ENCODE measurements around the gene MXD4.
A peak's percentile ranks its signal among the peaks of the same experiment; 100 is the strongest.

The MXD4 gene

DNA sequence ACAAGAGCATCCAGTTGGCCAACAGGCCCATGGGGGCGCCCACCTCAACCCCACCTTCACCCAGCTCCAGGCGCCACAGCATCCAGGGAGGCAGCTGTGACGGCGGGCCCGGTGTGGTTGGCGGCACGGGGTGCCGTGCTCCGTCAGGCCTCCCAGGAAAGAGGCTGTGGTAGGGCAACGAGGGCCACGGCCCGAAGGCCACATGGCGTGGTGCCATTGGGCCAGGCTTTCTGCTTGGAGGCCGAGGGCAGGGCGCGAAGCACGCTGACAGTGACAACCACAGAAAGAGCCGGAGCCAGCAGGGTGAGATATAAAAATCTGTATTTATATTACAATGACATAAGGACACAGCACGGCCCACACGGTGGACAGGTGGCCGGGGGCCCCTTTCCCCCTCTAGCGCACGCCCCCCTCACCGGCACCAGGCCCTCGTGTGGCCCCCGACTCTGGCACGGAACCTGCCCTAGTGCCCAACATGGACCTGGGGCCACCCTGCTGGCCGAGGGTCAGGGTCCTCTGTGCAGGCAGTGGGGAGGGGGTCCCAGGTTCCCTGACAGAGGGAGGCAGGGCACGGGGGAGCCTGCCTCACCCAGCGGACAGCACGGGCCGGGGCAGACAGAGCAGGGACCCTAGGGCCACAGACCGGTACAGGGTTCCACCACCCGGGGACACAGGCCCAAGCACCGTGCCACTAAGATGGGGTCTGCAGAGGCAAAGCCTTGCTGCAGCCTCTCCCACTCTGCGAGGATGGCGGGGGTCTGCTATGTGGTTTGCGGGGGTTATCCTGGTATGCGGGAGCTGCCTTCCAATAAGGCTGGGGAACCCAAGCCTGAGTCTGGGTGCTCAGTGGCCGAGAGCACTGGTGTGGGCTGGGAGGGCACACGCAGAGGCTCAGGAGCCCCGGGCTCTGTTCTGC is 14.5 kb downstream of the MXD4 start:
- TF ChIP-seq POLR2AphosphoS5 (IDR thresholded peaks at IDR 0.05; ENCODE audit: low read depth, low read length) = no peak
- TF ChIP-seq FOXP2 (optimal IDR thresholded peaks at IDR 0.05; ENCODE audit: borderline replicate concordance, extremely low read depth, extremely low read length, insufficient read depth) = no peak
- TF ChIP-seq, protein P1, sequence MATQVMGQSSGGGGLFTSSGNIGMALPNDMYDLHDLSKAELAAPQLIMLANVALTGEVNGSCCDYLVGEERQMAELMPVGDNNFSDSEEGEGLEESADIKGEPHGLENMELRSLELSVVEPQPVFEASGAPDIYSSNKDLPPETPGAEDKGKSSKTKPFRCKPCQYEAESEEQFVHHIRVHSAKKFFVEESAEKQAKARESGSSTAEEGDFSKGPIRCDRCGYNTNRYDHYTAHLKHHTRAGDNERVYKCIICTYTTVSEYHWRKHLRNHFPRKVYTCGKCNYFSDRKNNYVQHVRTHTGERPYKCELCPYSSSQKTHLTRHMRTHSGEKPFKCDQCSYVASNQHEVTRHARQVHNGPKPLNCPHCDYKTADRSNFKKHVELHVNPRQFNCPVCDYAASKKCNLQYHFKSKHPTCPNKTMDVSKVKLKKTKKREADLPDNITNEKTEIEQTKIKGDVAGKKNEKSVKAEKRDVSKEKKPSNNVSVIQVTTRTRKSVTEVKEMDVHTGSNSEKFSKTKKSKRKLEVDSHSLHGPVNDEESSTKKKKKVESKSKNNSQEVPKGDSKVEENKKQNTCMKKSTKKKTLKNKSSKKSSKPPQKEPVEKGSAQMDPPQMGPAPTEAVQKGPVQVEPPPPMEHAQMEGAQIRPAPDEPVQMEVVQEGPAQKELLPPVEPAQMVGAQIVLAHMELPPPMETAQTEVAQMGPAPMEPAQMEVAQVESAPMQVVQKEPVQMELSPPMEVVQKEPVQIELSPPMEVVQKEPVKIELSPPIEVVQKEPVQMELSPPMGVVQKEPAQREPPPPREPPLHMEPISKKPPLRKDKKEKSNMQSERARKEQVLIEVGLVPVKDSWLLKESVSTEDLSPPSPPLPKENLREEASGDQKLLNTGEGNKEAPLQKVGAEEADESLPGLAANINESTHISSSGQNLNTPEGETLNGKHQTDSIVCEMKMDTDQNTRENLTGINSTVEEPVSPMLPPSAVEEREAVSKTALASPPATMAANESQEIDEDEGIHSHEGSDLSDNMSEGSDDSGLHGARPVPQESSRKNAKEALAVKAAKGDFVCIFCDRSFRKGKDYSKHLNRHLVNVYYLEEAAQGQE (IDR thresholded peaks at IDR 0.05; ENCODE audit: insufficient read depth in 1 of 2, low read depth in 2 of 2, low read length in 2 of 2) = no peak
- TF ChIP-seq TAF1 (IDR thresholded peaks at IDR 0.05; ENCODE audit: borderline replicate concordance, insufficient read depth, low read length) = no peak
- TF ChIP-seq SIN3A (IDR thresholded peaks at IDR 0.05; ENCODE audit: borderline replicate concordance, insufficient read depth, low read length) = no peak

DNA sequence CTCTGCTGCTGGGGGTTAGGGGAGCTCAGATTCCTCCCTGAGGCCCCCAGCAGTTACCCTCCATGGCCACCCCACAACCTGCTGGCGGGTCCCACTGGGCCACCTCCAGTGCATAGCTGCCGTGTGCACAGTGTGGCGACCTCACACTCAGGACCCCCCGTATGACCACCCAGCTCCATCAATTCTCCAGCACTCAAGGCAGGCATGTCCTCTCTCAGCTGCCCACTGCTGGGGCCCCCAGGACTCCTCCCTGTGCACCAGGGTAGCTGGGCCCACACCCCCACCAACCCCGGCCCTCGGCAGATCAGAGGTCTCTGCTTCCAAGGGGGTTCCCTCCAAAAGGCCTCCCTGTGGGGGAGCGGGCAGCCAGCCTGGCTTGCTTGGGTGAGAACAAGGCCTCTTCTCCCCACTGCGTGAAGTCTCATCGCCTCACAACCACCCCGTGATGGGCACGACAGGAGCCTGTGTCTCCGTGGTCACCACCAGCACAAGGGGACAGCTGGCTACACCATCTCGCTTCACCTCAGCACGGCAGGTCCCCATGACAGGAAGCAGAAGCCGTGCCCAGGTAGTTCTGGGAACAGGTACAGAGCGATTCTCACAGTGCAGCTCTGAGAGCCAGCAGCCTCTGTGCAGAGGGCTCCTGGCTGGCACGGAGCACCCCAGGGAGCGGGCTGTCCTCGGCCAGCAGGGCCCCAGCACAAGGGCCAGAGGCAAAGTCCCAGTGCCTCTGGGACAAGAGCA is 15.4 kb downstream of the MXD4 start:
- TF ChIP-seq, protein P1 (IDR thresholded peaks at IDR 0.05; ENCODE audit: insufficient read depth in 1 of 2, low read depth in 2 of 2, low read length in 2 of 2) = no peak
- TF ChIP-seq SIN3A (IDR thresholded peaks at IDR 0.05; ENCODE audit: borderline replicate concordance, insufficient read depth, low read length) (no peak), FOXP2 (optimal IDR thresholded peaks at IDR 0.05; ENCODE audit: borderline replicate concordance, extremely low read depth, extremely low read length, insufficient read depth) (no peak), POLR2AphosphoS5 (IDR thresholded peaks at IDR 0.05; ENCODE audit: low read depth, low read length) (no peak)

DNA sequence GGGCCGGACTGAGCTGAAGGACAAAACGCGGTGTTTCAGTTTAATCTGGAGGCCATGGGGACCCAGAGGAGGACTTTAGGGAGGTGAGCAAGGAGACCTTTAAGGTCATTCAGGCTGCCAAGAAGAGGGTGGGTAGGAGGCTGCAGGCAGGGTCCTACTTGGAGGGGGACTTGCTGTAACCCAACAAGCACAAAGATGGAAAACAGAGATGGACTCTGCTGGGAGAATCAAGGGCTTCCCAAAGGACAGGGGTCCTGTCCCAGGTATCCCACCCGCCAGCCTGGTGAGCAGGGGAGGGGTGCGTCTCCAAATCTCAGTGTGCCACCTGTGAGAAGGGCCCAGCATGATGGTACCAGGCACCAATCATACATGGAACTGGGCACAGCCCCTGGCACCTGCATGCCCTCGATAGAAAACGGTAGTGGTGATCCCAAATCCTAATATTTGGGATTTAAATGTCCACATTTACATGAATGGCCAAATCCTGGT is 16.1 kb downstream of the MXD4 start:
- no peak for TF ChIP-seq TAF1 (IDR thresholded peaks at IDR 0.05; ENCODE audit: borderline replicate concordance, insufficient read depth, low read length)
- TF ChIP-seq, protein P1 (IDR thresholded peaks at IDR 0.05; ENCODE audit: insufficient read depth in 1 of 2, low read depth in 2 of 2, low read length in 2 of 2) = no peak
- peak; percentile 16; the same call in 1 of the 2 replicates for TF ChIP-seq POLR2AphosphoS5 (IDR thresholded peaks at IDR 0.05; ENCODE audit: low read depth, low read length)

DNA sequence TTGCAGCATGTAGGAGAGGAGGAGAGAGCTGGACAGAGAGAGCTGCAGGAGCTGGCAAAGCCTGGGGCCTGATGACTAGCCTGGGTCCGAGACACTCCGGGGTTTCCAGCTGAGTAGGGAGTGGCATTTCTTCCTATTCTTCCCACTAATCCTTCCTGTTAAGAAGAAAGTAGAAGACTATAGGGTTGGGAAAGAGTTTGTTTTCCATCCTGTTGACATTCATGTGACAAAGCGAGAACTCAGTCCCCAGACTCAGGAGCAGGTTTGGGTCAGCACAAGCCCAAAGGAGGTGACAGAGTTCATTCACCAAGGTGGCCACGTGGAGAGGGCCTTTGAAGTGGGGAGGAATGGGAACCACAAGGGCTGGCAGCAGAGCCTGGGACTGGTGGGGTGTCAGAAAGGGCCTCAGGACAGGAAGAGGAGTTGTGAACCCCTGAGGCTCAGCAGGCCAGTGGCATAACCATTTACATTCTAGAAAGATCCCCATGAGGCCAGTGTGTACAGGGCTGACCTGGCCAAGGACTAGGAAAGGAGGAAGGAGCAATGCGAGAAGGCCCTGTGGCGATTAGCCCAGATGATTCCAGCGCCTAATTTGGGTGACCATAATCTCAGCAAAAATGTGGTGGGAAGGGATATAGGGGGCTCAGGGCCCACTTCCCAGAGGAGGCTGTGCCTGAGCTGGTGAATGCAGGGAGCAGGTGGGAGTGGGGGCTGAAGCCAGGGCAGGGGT is 16.7 kb downstream of the MXD4 start:
- TF ChIP-seq POLR2AphosphoS5 (IDR thresholded peaks at IDR 0.05; ENCODE audit: low read depth, low read length) (no peak), TAF1 (IDR thresholded peaks at IDR 0.05; ENCODE audit: borderline replicate concordance, insufficient read depth, low read length) (no peak), SIN3A (IDR thresholded peaks at IDR 0.05; ENCODE audit: borderline replicate concordance, insufficient read depth, low read length) (no peak), FOXP2 (optimal IDR thresholded peaks at IDR 0.05; ENCODE audit: borderline replicate concordance, extremely low read depth, extremely low read length, insufficient read depth) (no peak)
- TF ChIP-seq, protein P1 (IDR thresholded peaks at IDR 0.05; ENCODE audit: insufficient read depth in 1 of 2, low read depth in 2 of 2, low read length in 2 of 2) = no peak
